ENCODE data around the gene SLC35F3. TPM values are rescaled to one million over a fixed set of nuclear protein-coding genes. Genes with fewer than 3 reads are reported as not detected.

The SLC35F3 gene
- total and polyA plus RNA-seq, 2 donors from 2014 or later, result 0.41 to 0.66 TPM

DNA sequence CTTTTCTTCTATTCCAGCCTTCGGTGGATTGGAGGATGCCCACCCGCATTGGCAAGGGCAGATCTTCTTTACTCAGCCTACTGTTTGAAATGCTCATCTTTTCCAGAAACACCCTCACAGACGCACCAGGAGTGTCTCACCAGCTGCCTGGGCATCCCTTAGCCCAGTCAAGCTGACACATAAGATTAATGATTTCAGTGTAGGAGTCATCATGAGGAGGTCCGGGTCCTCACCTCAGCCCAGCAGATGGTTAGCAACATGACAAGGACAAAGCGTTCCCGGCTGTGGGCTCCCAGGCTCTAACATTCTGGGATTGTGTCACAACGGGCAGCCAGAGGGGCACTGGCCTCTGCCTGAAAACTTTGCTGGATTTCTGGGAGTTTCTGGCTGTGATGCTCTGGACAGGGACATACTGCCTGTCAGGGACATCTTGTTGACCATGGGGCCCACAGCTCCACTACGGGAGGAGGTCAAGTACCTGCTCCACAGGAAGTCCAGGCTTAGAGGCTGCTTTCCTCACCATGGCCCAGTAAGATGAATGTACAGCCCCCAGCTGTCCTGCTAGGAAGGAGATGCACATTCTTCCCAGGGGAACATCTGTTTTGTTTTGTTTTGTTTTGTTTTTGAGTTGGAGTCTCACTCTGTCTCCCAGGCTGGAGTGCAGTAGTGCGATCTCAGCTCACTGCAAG, 264.8 kb downstream of the SLC35F3 start:
- H3K9ac ChIP-seq (ENCODE audit: low read length in 3 of 3), result no peak overlapping the region
- no peaks in the 10 kb centered on the region for H3K9me3 ChIP-seq (ENCODE audit: control insufficient read depth in 2 of 3, insufficient read depth in 1 of 3, low read length in 3 of 3)
- FAIRE-seq (no peak), DNase-seq (no peak)
- H3K36me3 ChIP-seq (ENCODE audit: control insufficient read depth in 2 of 3, insufficient read depth in 3 of 3, low read length in 3 of 3), result no peaks in the 10 kb centered on the region
- TF ChIP-seq, protein P1, sequence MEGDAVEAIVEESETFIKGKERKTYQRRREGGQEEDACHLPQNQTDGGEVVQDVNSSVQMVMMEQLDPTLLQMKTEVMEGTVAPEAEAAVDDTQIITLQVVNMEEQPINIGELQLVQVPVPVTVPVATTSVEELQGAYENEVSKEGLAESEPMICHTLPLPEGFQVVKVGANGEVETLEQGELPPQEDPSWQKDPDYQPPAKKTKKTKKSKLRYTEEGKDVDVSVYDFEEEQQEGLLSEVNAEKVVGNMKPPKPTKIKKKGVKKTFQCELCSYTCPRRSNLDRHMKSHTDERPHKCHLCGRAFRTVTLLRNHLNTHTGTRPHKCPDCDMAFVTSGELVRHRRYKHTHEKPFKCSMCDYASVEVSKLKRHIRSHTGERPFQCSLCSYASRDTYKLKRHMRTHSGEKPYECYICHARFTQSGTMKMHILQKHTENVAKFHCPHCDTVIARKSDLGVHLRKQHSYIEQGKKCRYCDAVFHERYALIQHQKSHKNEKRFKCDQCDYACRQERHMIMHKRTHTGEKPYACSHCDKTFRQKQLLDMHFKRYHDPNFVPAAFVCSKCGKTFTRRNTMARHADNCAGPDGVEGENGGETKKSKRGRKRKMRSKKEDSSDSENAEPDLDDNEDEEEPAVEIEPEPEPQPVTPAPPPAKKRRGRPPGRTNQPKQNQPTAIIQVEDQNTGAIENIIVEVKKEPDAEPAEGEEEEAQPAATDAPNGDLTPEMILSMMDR (IDR thresholded peaks at IDR 0.05; ENCODE audit: borderline replicate concordance, extremely low read depth, insufficient read depth), result no peak
- no peak overlapping the region for H3K27ac ChIP-seq (ENCODE audit: low read depth in 2 of 2, low read length in 2 of 2)
- intact Hi-C loops (cut with DNase I), result no loop called here
- no peaks in the 10 kb centered on the region for H3K4me1 ChIP-seq (ENCODE audit: control insufficient read depth in 2 of 3, insufficient read depth in 2 of 3, low read depth in 1 of 3, low read length in 3 of 3)
- no peaks in the 10 kb centered on the region for H3K27me3 ChIP-seq (ENCODE audit: control insufficient read depth, insufficient read depth, low read length)
- no peak overlapping the region for H3K4me3 ChIP-seq (ENCODE audit: low read length in 3 of 3)

DNA sequence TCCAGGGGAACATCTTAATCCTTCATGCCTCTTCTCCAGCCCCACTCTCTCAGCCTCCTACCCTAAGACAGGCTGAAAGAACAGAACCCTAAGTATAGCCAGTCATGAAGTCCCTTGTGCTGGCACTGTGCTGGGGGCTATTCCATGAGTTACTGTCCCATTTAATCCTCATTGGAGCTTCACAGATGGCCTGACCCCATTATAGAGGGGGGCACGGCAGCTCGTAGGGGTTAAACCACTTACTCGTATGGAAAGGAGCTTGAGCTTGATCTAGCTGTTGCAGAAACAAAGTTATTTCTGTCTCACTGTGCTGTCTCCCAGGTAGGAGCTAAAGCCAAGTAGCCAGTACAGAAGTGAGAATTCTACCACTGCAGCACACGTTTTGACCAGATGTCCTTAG, 265.6 kb downstream of the SLC35F3 start:
- intact Hi-C loops (cut with DNase I), result no loop called here
- Histone ChIP-seq H3K9ac (ENCODE audit: low read length in 3 of 3) (no peak overlapping the region), H3K4me3 (ENCODE audit: low read length in 3 of 3) (no peak overlapping the region), H3K36me3 (ENCODE audit: control insufficient read depth in 2 of 3, insufficient read depth in 3 of 3, low read length in 3 of 3) (no peaks in the 10 kb centered on the region), H3K27ac (ENCODE audit: low read depth in 2 of 2, low read length in 2 of 2) (no peak overlapping the region), H3K4me1 (ENCODE audit: control insufficient read depth in 2 of 3, insufficient read depth in 2 of 3, low read depth in 1 of 3, low read length in 3 of 3) (no peaks in the 10 kb centered on the region), H3K27me3 (ENCODE audit: control insufficient read depth, insufficient read depth, low read length) (no peaks in the 10 kb centered on the region), H3K9me3 (ENCODE audit: control insufficient read depth in 2 of 3, insufficient read depth in 1 of 3, low read length in 3 of 3) (no peaks in the 10 kb centered on the region)
- TF ChIP-seq, protein P1 (IDR thresholded peaks at IDR 0.05; ENCODE audit: borderline replicate concordance, extremely low read depth, insufficient read depth), result no peak
- FAIRE-seq, result no peak
- DNase-seq, result no peak

DNA sequence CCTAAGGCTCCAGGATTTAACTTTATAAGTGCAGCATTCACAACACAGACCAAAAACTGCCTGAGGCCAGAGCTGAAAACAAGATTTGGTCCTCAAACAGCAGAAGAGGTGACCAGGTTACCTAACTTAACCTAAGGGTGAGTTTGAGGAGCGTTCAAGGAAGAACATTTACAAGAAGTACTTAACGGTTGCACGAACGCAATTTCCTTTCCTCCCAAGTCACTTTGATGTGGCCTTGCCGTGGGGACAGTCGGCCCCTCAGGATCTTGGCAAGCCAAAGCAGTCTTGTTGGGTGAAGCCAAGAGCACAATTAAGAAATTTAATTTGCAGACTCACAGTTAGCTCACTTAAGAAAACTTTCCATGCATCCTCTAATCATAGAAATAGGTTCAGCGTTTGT, 266.1 kb downstream of the SLC35F3 start:
- no peak overlapping the region for H3K27ac ChIP-seq (ENCODE audit: low read depth in 2 of 2, low read length in 2 of 2)
- H3K27me3 ChIP-seq (ENCODE audit: control insufficient read depth, insufficient read depth, low read length), result no peaks in the 10 kb centered on the region
- H3K36me3 ChIP-seq (ENCODE audit: control insufficient read depth in 2 of 3, insufficient read depth in 3 of 3, low read length in 3 of 3), result no peaks in the 10 kb centered on the region
- TF ChIP-seq, protein P1 (IDR thresholded peaks at IDR 0.05; ENCODE audit: borderline replicate concordance, extremely low read depth, insufficient read depth), result no peak
- H3K4me3 ChIP-seq (ENCODE audit: low read length in 3 of 3), result no peak overlapping the region
- FAIRE-seq, result no peak
- no peak overlapping the region for H3K9ac ChIP-seq (ENCODE audit: low read length in 3 of 3)
- no peaks in the 10 kb centered on the region for H3K4me1 ChIP-seq (ENCODE audit: control insufficient read depth in 2 of 3, insufficient read depth in 2 of 3, low read depth in 1 of 3, low read length in 3 of 3)
- intact Hi-C loops (cut with DNase I), result no loop called here
- no peaks in the 10 kb centered on the region for H3K9me3 ChIP-seq (ENCODE audit: control insufficient read depth in 2 of 3, insufficient read depth in 1 of 3, low read length in 3 of 3)
- no peak for DNase-seq

DNA sequence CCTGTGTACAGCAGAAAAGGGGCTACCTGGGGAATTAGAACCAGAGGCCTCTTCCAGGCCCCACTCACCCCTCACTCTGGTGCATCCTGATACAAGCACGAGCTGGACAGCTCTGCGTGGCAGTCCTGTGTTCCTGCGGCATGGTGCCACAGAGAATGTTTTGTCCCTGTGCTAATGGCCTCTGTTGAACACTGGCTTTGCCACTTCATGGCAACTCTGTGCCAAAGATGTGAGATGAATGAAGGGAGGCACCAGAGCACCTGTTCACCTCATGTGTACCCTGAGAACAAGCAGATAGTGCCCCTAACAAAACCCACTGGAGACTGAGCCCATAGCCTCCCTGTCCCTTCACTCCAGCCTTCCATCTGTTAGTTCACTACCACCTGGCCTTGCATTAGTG, 269.5 kb downstream of the SLC35F3 start:
- TF ChIP-seq, protein P1 (IDR thresholded peaks at IDR 0.05; ENCODE audit: borderline replicate concordance, extremely low read depth, insufficient read depth), result no peak
- no peaks in the 10 kb centered on the region for H3K36me3 ChIP-seq (ENCODE audit: control insufficient read depth in 2 of 3, insufficient read depth in 3 of 3, low read length in 3 of 3)
- no peak overlapping the region for H3K27ac ChIP-seq (ENCODE audit: low read depth in 2 of 2, low read length in 2 of 2)
- no peak overlapping the region for H3K4me3 ChIP-seq (ENCODE audit: low read length in 3 of 3)
- intact Hi-C loops (cut with DNase I), result no loop called here
- H3K27me3 ChIP-seq (ENCODE audit: control insufficient read depth, insufficient read depth, low read length), result no peaks in the 10 kb centered on the region
- no peak for DNase-seq
- FAIRE-seq, result no peak
- H3K9ac ChIP-seq (ENCODE audit: low read length in 3 of 3), result no peak overlapping the region
- no peaks in the 10 kb centered on the region for H3K4me1 ChIP-seq (ENCODE audit: control insufficient read depth in 2 of 3, insufficient read depth in 2 of 3, low read depth in 1 of 3, low read length in 3 of 3)
- no peaks in the 10 kb centered on the region for H3K9me3 ChIP-seq (ENCODE audit: control insufficient read depth in 2 of 3, insufficient read depth in 1 of 3, low read length in 3 of 3)

Measured in kidney (tissue), 14 donors.